ENCODE data around the gene TRRAP. TPM values are rescaled to one million over a fixed set of nuclear protein-coding genes. Genes with fewer than 3 reads are reported as not detected.

Gene TRRAP
- total and polyA plus RNA-seq, 4 donors: 26.3 to 35.3 (median 30.4) TPM

- H3K36me3 ChIP-seq (ENCODE audit: control insufficient read depth, insufficient read depth, low read length): peaks cover 92% of the 10 kb centered on the region
- DNase-seq (ENCODE audit: low read depth in 4 of 6, low spot score in 6 of 6): no peak
- WGBS (ENCODE audit: insufficient coverage): 95% methylated on average over 21 of the region's 26 CpGs
- no peaks in the 10 kb centered on the region for H3K27me3 ChIP-seq (ENCODE audit: control insufficient read depth, insufficient read depth, low read length)
- no peaks in the 10 kb centered on the region for H3K9me3 ChIP-seq (ENCODE audit: control insufficient read depth, insufficient read depth, low read length)
- H3K4me3 ChIP-seq (ENCODE audit: low read depth, low read length): no peak overlapping the region
- H3K4me1 ChIP-seq (ENCODE audit: control insufficient read depth, insufficient read depth, low read length): peaks cover 25% of the 10 kb centered on the region
- no peak overlapping the region for H3K27ac ChIP-seq (ENCODE audit: low read depth, low read length)
These were observed 157.6 kb downstream of the TRRAP start for GRCh38 chr7:99035723-99036545.

- peak in 1 of 6 donors; percentile 66 for DNase-seq (ENCODE audit: low read depth in 4 of 6, low spot score in 6 of 6)
- peaks cover 29% of the 10 kb centered on the region for H3K4me1 ChIP-seq (ENCODE audit: control insufficient read depth, insufficient read depth, low read length)
- no peak overlapping the region for H3K27ac ChIP-seq (ENCODE audit: low read depth, low read length)
- 62% methylated on average over 11 of the region's 11 CpGs for WGBS (ENCODE audit: insufficient coverage)
- H3K27me3 ChIP-seq (ENCODE audit: control insufficient read depth, insufficient read depth, low read length): no peaks in the 10 kb centered on the region
- no peak overlapping the region for H3K4me3 ChIP-seq (ENCODE audit: low read depth, low read length)
- H3K9me3 ChIP-seq (ENCODE audit: control insufficient read depth, insufficient read depth, low read length): no peaks in the 10 kb centered on the region
- H3K36me3 ChIP-seq (ENCODE audit: control insufficient read depth, insufficient read depth, low read length): peaks cover 93% of the 10 kb centered on the region
These were observed 158.3 kb downstream of the TRRAP start for GRCh38 chr7:99036546-99037111.

GRCh38 chr7:99037327-99037940 is 159.1 kb downstream of the TRRAP start:
- Histone ChIP-seq H3K4me3 (ENCODE audit: low read depth, low read length) (no peak overlapping the region), H3K4me1 (ENCODE audit: control insufficient read depth, insufficient read depth, low read length) (peaks cover 29% of the 10 kb centered on the region), H3K27me3 (ENCODE audit: control insufficient read depth, insufficient read depth, low read length) (no peaks in the 10 kb centered on the region), H3K9me3 (ENCODE audit: control insufficient read depth, insufficient read depth, low read length) (no peaks in the 10 kb centered on the region), H3K27ac (ENCODE audit: low read depth, low read length) (no peak overlapping the region), H3K36me3 (ENCODE audit: control insufficient read depth, insufficient read depth, low read length) (peaks cover 92% of the 10 kb centered on the region)
- WGBS (ENCODE audit: insufficient coverage): over 99% methylated on average over 16 of the region's 16 CpGs
- DNase-seq (ENCODE audit: low read depth in 4 of 6, low spot score in 6 of 6): no peak

- Histone ChIP-seq H3K27me3 (ENCODE audit: control insufficient read depth, insufficient read depth, low read length) (no peaks in the 10 kb centered on the region), H3K4me1 (ENCODE audit: control insufficient read depth, insufficient read depth, low read length) (peaks cover 29% of the 10 kb centered on the region), H3K27ac (ENCODE audit: low read depth, low read length) (no peak overlapping the region), H3K9me3 (ENCODE audit: control insufficient read depth, insufficient read depth, low read length) (no peaks in the 10 kb centered on the region), H3K4me3 (ENCODE audit: low read depth, low read length) (no peak overlapping the region), H3K36me3 (ENCODE audit: control insufficient read depth, insufficient read depth, low read length) (peaks cover 88% of the 10 kb centered on the region)
- no peak for DNase-seq (ENCODE audit: low read depth in 4 of 6, low spot score in 6 of 6)
- WGBS (ENCODE audit: insufficient coverage): 95% methylated on average over 23 of the region's 25 CpGs
These were observed 159.9 kb downstream of the TRRAP start for GRCh38 chr7:99038086-99038855.

GRCh38 chr7:99039384-99039891 is 161.1 kb downstream of the TRRAP start:
- H3K4me3 ChIP-seq (ENCODE audit: low read depth, low read length): no peak overlapping the region
- no peaks in the 10 kb centered on the region for H3K27me3 ChIP-seq (ENCODE audit: control insufficient read depth, insufficient read depth, low read length)
- H3K27ac ChIP-seq (ENCODE audit: low read depth, low read length): no peak overlapping the region
- no peak for DNase-seq (ENCODE audit: low read depth in 4 of 6, low spot score in 6 of 6)
- H3K4me1 ChIP-seq (ENCODE audit: control insufficient read depth, insufficient read depth, low read length): peaks cover 29% of the 10 kb centered on the region
- H3K9me3 ChIP-seq (ENCODE audit: control insufficient read depth, insufficient read depth, low read length): no peaks in the 10 kb centered on the region
- WGBS (ENCODE audit: insufficient coverage): 93% methylated on average over 3 of the region's 8 CpGs
- H3K36me3 ChIP-seq (ENCODE audit: control insufficient read depth, insufficient read depth, low read length): peaks cover 82% of the 10 kb centered on the region

- 62% methylated on average over 21 of the region's 31 CpGs for WGBS (ENCODE audit: insufficient coverage)
- DNase-seq (ENCODE audit: low read depth in 4 of 6, low spot score in 6 of 6): peak; percentile 59 to 95 (median 86)
- no peak overlapping the region for H3K27ac ChIP-seq (ENCODE audit: low read depth, low read length)
- H3K4me1 ChIP-seq (ENCODE audit: control insufficient read depth, insufficient read depth, low read length): peaks cover 29% of the 10 kb centered on the region
- no peaks in the 10 kb centered on the region for H3K27me3 ChIP-seq (ENCODE audit: control insufficient read depth, insufficient read depth, low read length)
- no peak overlapping the region for H3K4me3 ChIP-seq (ENCODE audit: low read depth, low read length)
- no peaks in the 10 kb centered on the region for H3K9me3 ChIP-seq (ENCODE audit: control insufficient read depth, insufficient read depth, low read length)
- H3K36me3 ChIP-seq (ENCODE audit: control insufficient read depth, insufficient read depth, low read length): peaks cover 78% of the 10 kb centered on the region
These were observed 162.0 kb downstream of the TRRAP start for GRCh38 chr7:99040104-99040958.

- Histone ChIP-seq H3K9me3 (ENCODE audit: control insufficient read depth, insufficient read depth, low read length) (no peaks in the 10 kb centered on the region), H3K4me1 (ENCODE audit: control insufficient read depth, insufficient read depth, low read length) (peaks cover 22% of the 10 kb centered on the region), H3K27me3 (ENCODE audit: control insufficient read depth, insufficient read depth, low read length) (no peaks in the 10 kb centered on the region), H3K36me3 (ENCODE audit: control insufficient read depth, insufficient read depth, low read length) (peaks cover 73% of the 10 kb centered on the region), H3K4me3 (ENCODE audit: low read depth, low read length) (no peak overlapping the region), H3K27ac (ENCODE audit: low read depth, low read length) (no peak overlapping the region)
- WGBS (ENCODE audit: insufficient coverage): 63% methylated on average over 8 of the region's 11 CpGs
- no peak for DNase-seq (ENCODE audit: low read depth in 4 of 6, low spot score in 6 of 6)
These were observed 163.2 kb downstream of the TRRAP start for GRCh38 chr7:99041526-99041925.

- Histone ChIP-seq H3K9me3 (ENCODE audit: control insufficient read depth, insufficient read depth, low read length) (no peaks in the 10 kb centered on the region), H3K27ac (ENCODE audit: low read depth, low read length) (no peak overlapping the region), H3K4me3 (ENCODE audit: low read depth, low read length) (no peak overlapping the region), H3K36me3 (ENCODE audit: control insufficient read depth, insufficient read depth, low read length) (peaks cover 71% of the 10 kb centered on the region), H3K27me3 (ENCODE audit: control insufficient read depth, insufficient read depth, low read length) (no peaks in the 10 kb centered on the region), H3K4me1 (ENCODE audit: control insufficient read depth, insufficient read depth, low read length) (peaks cover 14% of the 10 kb centered on the region)
- WGBS (ENCODE audit: insufficient coverage): 40% methylated on average over 2 of the region's 5 CpGs
- no peak for DNase-seq (ENCODE audit: low read depth in 4 of 6, low spot score in 6 of 6)
These were observed 164.6 kb downstream of the TRRAP start for GRCh38 chr7:99042957-99043356.
